ENCODE measurements around the gene LDB3. TPM values are rescaled to one million over a fixed set of nuclear protein-coding genes. Genes with fewer than 3 reads are reported as not detected.

LDB3 gene
- total RNA-seq, 1 donor from 2014 or later: 92.0 TPM

- Mint-ChIP-seq H3K9me3 (ENCODE audit: unreplicated experiment) (peaks cover under 1% of the 10 kb centered on the region), H3K27ac (ENCODE audit: unreplicated experiment) (no peak overlapping the region), H3K4me1 (ENCODE audit: low read depth, unreplicated experiment) (peaks cover 7% of the 10 kb centered on the region), H3K4me3 (ENCODE audit: unreplicated experiment) (no peak overlapping the region), H3K27me3 (ENCODE audit: unreplicated experiment) (peaks cover 2% of the 10 kb centered on the region), H3K36me3 (ENCODE audit: unreplicated experiment) (no peaks in the 10 kb centered on the region)
- DNase-seq: no peak
- TF ChIP-seq CTCF (IDR thresholded peaks at IDR 0.05; ENCODE audit: partially characterized antibody, unreplicated experiment): no peak
These were observed 81.5 kb downstream of the LDB3 start for GRCh38 chr10:86749854-86750253.

- DNase-seq: no peak
- H3K4me1 Mint-ChIP-seq (ENCODE audit: low read depth, unreplicated experiment): peaks cover 9% of the 10 kb centered on the region
- H3K4me3 Mint-ChIP-seq (ENCODE audit: unreplicated experiment): no peak overlapping the region
- H3K36me3 Mint-ChIP-seq (ENCODE audit: unreplicated experiment): no peaks in the 10 kb centered on the region
- peaks cover 5% of the 10 kb centered on the region for H3K27me3 Mint-ChIP-seq (ENCODE audit: unreplicated experiment)
- TF ChIP-seq CTCF (IDR thresholded peaks at IDR 0.05; ENCODE audit: partially characterized antibody, unreplicated experiment): no peak
- no peak overlapping the region for H3K27ac Mint-ChIP-seq (ENCODE audit: unreplicated experiment)
- peaks cover 6% of the 10 kb centered on the region for H3K9me3 Mint-ChIP-seq (ENCODE audit: unreplicated experiment)
These were observed 83.2 kb downstream of the LDB3 start for GRCh38 chr10:86751477-86751876.

DNA sequence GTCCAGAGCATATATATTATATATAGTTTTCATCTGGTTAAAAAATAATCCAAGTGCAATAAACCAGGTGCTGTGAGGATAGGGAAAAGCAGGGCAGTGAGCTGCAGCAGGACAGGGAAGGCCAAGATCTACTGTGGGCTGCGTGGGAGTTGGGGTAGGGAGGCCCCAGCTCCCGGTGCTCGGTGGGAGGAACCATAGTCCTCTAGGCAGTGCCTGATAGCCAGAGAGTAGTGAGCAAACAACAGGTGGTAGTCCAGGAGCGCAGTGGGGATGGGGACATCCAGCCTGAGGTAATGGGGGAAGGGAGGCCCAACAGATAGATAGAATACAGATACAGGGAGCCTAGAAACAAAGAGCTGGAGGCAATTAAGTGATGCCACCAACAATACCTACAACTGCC lies 84.0 kb downstream of the LDB3 start:
- H3K4me3 Mint-ChIP-seq (ENCODE audit: unreplicated experiment): no peak overlapping the region

DNA sequence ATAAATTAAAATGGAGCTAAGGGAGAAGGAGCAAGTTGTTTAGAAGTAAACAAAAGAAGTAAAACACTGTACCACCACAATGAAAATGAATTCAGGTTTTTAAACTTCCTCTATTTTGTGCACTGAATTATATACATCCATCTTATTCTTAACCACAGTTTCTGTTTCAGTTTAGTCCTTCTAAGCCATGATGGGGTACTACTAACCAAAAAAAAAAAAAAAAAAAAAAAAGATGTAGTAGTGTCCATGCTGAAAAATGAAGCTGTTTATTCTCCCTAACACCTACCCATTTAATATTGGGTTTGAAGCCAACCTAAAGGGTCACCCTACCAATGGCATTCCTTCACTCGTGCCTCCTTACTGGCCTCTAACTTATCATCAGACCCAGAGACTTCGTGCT lies 84.7 kb downstream of the LDB3 start:
- H3K4me3 Mint-ChIP-seq (ENCODE audit: unreplicated experiment): no peak overlapping the region

More for the DNA sequence above, 84.0 kb downstream of the LDB3 start:
- Mint-ChIP-seq H3K36me3 (ENCODE audit: unreplicated experiment) (no peaks in the 10 kb centered on the region), H3K9me3 (ENCODE audit: unreplicated experiment) (peaks cover 7% of the 10 kb centered on the region), H3K27ac (ENCODE audit: unreplicated experiment) (no peak overlapping the region), H3K4me1 (ENCODE audit: low read depth, unreplicated experiment) (peaks cover 9% of the 10 kb centered on the region), H3K27me3 (ENCODE audit: unreplicated experiment) (peaks cover 6% of the 10 kb centered on the region)
- no peak for DNase-seq
- TF ChIP-seq CTCF (IDR thresholded peaks at IDR 0.05; ENCODE audit: partially characterized antibody, unreplicated experiment): no peak

More for the DNA sequence above, 84.7 kb downstream of the LDB3 start:
- Mint-ChIP-seq H3K27ac (ENCODE audit: unreplicated experiment) (no peak overlapping the region), H3K9me3 (ENCODE audit: unreplicated experiment) (peaks cover 9% of the 10 kb centered on the region), H3K36me3 (ENCODE audit: unreplicated experiment) (no peaks in the 10 kb centered on the region), H3K4me1 (ENCODE audit: low read depth, unreplicated experiment) (peaks cover 9% of the 10 kb centered on the region), H3K27me3 (ENCODE audit: unreplicated experiment) (peaks cover 7% of the 10 kb centered on the region)
- DNase-seq: no peak
- no peak for TF ChIP-seq CTCF (IDR thresholded peaks at IDR 0.05; ENCODE audit: partially characterized antibody, unreplicated experiment)

Data from glutamatergic neuron (in vitro differentiated cells).